Ishikawa (cell line): Measurements from ENCODE around the gene CBR1.

Experiments used
- CEBPB ChIP-seq: IDR thresholded peaks from 2 replicates; pipeline ENCODE4 v1.6.1; 2012
- CREB1 ChIP-seq: IDR thresholded peaks from 2 replicates; pipeline ENCODE4 v1.6.1; 2012; ENCODE audit warnings: low read depth
- EGR1 ChIP-seq: IDR thresholded peaks from 2 replicates; pipeline ENCODE4 v1.6.1; 2012
- EP300 ChIP-seq: IDR thresholded peaks from 2 replicates; pipeline ENCODE4 v1.6.1; 2012; ENCODE audit warnings: borderline replicate concordance
- FOXM1 ChIP-seq: IDR thresholded peaks from 2 replicates; pipeline ENCODE4 v1.6.1; 2012; ENCODE audit warnings: low read depth, borderline replicate concordance
- MAX ChIP-seq: IDR thresholded peaks from 2 replicates; pipeline ENCODE4 v1.6.1; 2012
- NFIC ChIP-seq: IDR thresholded peaks from 2 replicates; pipeline ENCODE4 v1.6.1; 2012
- RAD21 ChIP-seq: IDR thresholded peaks from 2 replicates; pipeline ENCODE4 v1.6.1; 2012; ENCODE audit warnings: low read depth
- REST ChIP-seq: IDR thresholded peaks from 2 replicates; pipeline ENCODE4 v1.6.1; 2012; ENCODE audit warnings: low read depth, mild to moderate bottlenecking
- TAF1 ChIP-seq: IDR thresholded peaks from 2 replicates; pipeline ENCODE4 v1.6.1; 2012; ENCODE audit warnings: low read depth, mild to moderate bottlenecking
- TCF12 ChIP-seq: IDR thresholded peaks from 2 replicates; pipeline ENCODE4 v1.6.1; 2012; ENCODE audit warnings: low read depth
- TEAD4 ChIP-seq: IDR thresholded peaks from 2 replicates; pipeline ENCODE4 v1.6.1; 2012
- USF1 ChIP-seq: IDR thresholded peaks from 2 replicates; pipeline ENCODE4 v1.6.1; 2012
- YY1 ChIP-seq: IDR thresholded peaks from 2 replicates; pipeline ENCODE4 v1.6.1; 2012; ENCODE audit warnings: low read depth
- ZBTB7A ChIP-seq: IDR thresholded peaks from 2 replicates; pipeline ENCODE4 v1.6.1; 2012; ENCODE audit warnings: low read depth

CBR1 gene

GRCh38 chr21:36075171-36075570 is 5.3 kb downstream of the CBR1 start:
- TF ChIP-seq MAX = no peak
- TF ChIP-seq TCF12 = no peak
- TF ChIP-seq FOXM1 = no peak
- TF ChIP-seq RAD21 = no peak
- TF ChIP-seq ZBTB7A = no peak
- no peak for TF ChIP-seq TAF1
- no peak for TF ChIP-seq CEBPB
- no peak for TF ChIP-seq REST
- no peak for TF ChIP-seq YY1
- TF ChIP-seq EP300 = no peak
- TF ChIP-seq TEAD4 = no peak
- no peak for TF ChIP-seq USF1
- TF ChIP-seq NFIC = no peak
- TF ChIP-seq EGR1 = no peak
- no peak for TF ChIP-seq CREB1

GRCh38 chr21:36075953-36076352 is 6.1 kb downstream of the CBR1 start:
- TF ChIP-seq TEAD4 (no peak), EP300 (no peak), TCF12 (no peak), REST (no peak), NFIC (no peak), USF1 (no peak), TAF1 (no peak), EGR1 (no peak), CREB1 (no peak), YY1 (no peak), ZBTB7A (no peak), RAD21 (no peak)

- no peak for TF ChIP-seq EP300
- TF ChIP-seq TAF1 = no peak
- no peak for TF ChIP-seq MAX
- no peak for TF ChIP-seq TCF12
- no peak for TF ChIP-seq FOXM1
- no peak for TF ChIP-seq CEBPB
- TF ChIP-seq YY1 = no peak
- TF ChIP-seq ZBTB7A = no peak
- TF ChIP-seq RAD21 = no peak
- TF ChIP-seq NFIC = no peak
- no peak for TF ChIP-seq USF1
These were observed 7.2 kb downstream of the CBR1 start for GRCh38 chr21:36076878-36077655.

- TF ChIP-seq YY1 (no peak), REST (no peak), NFIC (no peak), TAF1 (no peak), ZBTB7A (no peak), EP300 (no peak), CEBPB (no peak), USF1 (no peak), TEAD4 (no peak), EGR1 (no peak), TCF12 (no peak), FOXM1 (no peak), MAX (no peak), RAD21 (no peak), CREB1 (no peak)
These were observed 7.9 kb downstream of the CBR1 start for GRCh38 chr21:36077758-36078157.
